Measurements from ENCODE around the gene LLGL2.

LLGL2 gene

GRCh38 chr17:75525806-75526554 lies 483 bp downstream of the LLGL2 start:
- DNase-seq = no peak

DNA sequence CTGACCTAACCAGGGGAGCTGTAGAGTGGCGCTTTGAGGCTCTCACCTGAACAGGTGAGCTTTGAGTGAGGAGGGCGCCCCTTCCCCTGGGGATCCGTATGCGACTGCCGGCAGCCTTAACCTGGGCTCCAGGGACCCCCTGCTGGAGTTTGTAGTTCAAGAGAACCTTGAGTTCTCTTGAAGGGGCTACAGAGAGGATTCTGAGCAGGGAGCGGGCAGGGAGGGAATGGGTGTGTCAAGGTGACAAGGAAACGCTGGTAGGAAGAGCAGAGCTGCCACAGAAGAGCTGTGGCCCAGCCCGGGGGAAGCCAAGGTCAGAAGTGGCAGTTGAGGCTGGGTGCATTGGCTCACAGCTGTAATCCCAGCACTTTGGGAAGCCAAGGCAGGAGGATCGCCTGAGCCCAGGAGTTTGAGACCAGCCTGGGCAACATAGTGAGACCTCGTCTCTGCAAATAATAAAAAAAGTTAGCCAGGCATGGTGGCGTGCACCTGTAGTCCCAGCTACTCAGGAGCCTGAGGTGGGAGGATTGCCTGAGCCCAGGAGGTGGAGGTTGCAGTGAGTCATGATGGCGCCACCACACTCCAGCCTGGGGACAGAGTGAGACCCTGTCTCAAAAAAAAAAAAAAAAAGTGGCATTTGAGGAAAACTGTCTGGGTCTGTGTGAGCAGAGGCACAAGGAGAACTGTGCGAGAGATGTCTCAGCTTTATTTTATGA lies 1.2 kb downstream of the LLGL2 start:
- no peak for DNase-seq

DNA sequence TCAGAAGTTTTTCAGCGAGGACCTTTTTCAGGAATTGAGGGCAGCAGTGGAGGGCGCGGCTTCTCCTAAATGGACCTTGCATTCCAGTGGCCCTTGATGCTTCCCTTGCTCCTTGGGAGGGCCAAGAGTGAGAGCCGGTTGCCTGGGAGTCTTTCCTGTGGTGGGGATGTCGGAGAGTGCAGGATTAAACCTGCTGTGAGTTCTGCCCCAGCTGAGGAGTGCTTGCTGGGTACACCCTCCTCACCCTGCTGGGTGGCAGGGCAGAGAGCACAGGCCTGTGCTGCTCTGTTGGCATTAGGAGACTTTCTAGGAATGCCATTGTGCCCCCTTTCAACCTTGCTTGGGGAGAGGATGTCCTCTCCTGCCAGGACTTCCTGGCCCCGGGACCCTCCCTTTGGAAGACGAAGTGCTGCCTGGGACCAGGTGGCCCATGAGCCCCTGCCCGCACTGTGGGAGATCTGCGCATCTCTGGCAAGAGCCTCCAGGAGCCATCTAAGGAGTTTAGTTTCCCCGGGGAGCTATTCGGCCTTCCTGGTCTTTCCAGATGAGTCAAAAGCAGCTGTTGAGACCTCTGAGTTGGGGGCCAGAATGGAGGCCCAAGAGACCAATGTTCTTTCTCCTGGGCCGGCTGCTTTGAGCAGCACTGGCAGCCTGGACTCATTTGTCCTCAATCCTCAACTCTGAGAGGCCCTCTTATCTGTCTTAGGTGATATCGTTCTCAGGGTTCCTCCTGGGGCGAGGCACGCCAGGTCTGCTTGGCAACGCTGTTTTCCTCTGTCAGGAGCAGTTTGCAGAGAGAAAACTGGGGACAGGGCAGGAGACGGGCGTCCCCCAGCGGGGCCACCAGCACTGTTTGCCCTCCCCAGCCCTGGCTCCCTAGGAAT lies 5.6 kb downstream of the LLGL2 start:
- no peak for DNase-seq

DNA sequence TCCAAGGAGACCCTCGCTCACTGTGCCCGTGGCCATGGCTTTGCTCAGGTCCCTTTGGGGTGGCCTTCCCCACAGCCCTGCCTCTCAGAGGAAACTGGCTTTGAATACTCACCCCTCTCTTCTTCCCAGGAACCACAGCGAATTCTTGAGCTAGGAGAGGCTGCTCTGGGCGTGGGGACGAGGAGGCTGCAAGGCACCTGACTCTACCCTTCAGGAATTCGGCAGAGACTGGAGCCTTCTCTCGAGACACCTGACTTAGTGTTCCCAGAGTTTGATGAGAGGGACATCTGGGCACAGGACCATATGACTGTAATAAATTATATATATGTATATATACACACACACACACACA lies 6.2 kb downstream of the LLGL2 start:
- DNase-seq = no peak

DNA sequence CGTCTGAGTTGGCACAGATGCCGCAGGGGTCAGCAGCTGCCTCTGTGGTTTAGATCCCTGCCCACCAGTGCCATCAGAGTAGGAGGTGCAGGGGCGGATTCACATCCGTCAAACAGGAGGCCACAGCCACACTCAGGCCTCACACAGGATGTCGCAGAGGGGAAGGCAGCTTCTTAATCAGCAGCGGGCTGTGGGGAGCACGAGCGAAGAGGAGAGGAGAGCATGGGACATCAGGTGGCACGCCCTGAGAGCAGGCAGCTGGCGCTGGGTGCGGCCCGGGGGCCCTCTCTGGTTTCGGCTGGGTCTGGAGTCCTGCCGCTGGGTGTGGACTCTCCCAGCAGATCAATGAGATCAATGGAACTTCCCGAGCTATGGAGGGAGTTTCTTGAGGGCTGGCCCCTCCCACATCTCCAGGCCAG lies 9.6 kb downstream of the LLGL2 start:
- DNase-seq = no peak

- DNase-seq = no peak
Observed at GRCh38 chr17:75535871-75536270, 10.4 kb downstream of the LLGL2 start.

GRCh38 chr17:75536366-75536765 lies 10.9 kb downstream of the LLGL2 start:
- no peak for DNase-seq

DNA sequence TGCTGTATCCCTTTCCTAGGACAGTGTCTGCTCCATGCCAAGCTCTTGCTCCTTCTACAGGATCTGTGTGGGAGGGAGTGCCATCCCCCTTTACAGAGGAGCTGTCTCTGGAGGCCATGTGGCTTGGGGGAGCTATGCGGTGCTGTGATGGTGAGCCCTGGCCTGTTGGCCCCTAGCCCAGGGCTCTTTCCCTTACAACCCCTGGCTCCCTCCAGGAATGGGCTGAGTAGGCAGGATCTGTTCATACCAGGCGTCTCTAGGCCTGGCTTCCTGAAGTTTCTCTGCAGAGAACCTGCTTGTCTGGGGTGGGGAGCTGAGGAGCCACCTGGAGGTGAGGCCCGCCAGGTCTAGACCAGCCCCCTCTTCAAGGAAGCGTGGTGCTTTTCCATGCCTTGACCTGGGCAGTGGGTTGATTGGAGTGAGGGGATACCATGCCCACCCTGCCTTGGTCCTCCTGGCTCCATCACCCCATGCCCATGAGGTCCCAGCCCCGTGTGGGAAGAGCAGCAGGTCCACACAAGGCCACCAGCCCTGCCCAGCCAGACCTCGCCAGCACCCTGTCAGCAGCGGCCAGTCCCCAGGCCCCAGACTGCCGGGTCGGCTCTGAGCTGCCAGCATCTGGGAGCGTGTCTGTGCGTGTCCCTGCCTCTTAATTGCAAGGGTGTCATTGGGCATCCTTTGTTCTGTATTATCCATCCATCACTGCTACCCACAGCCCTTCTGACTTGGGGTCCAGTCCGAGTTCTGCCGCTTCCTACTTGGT lies 14.7 kb downstream of the LLGL2 start:
- DNase-seq = no peak

- no peak for DNase-seq
Observed at GRCh38 chr17:75540923-75541503, 15.5 kb downstream of the LLGL2 start.

GRCh38 chr17:75542229-75542628 lies 16.7 kb downstream of the LLGL2 start:
- no peak for DNase-seq

DNA sequence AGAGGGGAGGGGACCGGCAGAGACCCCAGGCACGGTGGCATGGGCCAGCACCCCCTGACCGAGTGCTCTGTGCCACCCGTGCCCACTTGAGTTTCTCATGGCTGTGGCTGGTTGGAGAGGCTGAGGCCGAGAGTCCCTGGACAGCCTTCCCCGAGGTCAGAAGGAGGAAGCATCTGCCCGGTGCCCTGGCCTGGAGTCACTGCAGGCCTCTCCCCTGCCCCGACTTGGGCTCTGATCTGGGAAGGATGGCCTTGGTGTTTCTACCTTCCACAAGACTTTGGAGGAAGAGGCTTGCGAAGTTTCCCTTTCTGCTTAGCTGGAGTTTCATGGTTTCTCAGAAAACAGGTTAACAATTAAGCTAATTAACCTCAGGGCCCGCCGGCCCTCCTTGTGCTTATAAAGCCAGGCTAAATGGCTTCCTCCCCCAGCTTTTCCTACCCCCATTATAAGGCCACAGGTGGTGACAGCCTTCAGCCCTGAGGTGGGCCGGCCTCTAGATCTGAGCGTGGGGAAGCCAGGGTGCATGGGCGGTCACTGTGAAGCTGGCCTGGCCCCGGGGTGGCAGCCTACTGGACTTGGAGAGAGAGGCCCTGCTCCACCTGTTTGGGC lies 17.3 kb downstream of the LLGL2 start:
- no peak for DNase-seq

- no peak for DNase-seq
Observed at GRCh38 chr17:75544250-75544649, 18.8 kb downstream of the LLGL2 start.

DNA sequence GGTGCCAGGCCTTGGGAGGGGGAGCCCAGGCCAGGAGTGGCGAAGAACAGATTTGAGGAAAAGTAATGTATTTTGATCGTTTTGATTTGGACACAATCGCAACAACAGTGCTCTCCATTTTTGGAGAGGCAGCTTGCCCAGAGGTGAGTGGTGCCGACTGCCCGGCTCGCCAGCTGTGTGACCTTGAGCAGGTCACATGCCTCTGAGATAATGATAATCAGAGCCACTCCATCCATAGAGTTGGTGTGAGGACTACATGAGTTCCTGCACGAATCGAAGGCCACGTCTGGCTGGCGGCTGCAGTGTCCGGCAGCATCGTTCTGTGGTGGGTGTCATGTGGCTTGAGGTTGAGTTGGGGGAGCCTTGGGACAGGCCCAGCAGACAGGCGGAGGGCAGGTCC lies 20.7 kb downstream of the LLGL2 start:
- no peak for DNase-seq

GRCh38 chr17:75547091-75547490 lies 21.6 kb downstream of the LLGL2 start:
- no peak for DNase-seq

- no peak for DNase-seq
Observed at GRCh38 chr17:75548813-75549212, 23.3 kb downstream of the LLGL2 start.

DNA sequence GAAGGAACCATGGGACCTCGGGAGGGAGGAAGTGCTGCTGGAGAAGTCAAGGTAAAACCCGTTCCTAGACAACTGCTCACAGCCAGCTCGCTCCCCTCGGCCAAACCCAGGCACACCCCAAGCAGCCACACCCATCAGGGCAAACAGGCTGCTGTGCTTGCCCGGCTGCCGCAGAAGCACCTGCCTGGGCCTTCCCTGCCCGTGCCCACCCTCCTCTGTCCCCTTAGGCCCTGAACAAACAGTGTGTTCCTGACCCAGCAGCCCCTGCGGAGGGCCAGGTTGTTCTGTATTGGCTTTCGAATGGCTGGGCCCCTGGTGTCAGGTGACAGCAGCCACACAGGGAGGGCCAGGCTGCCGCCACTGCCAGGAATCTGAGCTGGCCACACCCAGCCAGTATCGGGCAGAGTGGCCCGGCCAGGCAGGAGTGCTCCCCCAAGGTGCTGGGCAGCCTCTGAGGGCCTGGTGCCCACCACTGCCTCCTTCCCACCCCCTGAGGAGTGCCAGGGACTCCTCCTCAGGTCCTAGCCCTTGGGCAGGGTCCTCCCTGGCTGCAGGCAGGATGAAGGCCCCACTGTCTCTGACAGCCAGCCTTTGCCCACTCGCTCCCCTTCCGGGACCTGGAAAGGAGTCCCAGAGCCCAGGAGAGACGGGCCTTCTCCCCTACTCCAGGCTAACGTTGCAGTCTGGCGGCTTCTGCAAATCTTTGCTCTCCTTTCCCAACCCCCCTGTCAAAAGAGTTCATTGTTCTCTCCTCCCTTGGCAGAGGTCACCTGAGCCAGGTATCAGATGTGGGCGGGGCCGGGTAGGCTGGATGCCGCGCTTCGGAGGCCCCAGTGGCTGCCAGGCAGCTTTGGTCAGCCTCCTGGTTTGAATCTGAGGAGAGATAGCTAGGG lies 24.0 kb downstream of the LLGL2 start:
- peak; percentile 87 for DNase-seq

DNA sequence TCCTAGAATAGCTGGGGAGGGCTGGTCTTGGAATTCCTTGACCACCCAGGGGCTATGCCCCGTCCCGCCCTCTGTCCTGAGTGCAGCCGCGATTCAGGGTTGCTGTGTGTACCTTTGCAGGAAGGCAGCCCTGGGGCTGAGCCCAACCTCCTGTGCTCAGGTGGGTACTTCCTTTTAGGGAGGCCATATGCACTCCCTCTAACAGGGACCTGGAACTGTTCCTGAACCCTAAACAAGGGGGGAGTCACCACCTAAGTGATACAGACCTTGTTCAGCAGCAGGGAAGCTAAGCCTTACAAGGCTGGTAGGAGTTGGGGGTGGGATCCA lies 24.6 kb downstream of the LLGL2 start:
- no peak for DNase-seq

GRCh38 chr17:75551266-75551665 lies 25.8 kb downstream of the LLGL2 start:
- DNase-seq = no peak

DNA sequence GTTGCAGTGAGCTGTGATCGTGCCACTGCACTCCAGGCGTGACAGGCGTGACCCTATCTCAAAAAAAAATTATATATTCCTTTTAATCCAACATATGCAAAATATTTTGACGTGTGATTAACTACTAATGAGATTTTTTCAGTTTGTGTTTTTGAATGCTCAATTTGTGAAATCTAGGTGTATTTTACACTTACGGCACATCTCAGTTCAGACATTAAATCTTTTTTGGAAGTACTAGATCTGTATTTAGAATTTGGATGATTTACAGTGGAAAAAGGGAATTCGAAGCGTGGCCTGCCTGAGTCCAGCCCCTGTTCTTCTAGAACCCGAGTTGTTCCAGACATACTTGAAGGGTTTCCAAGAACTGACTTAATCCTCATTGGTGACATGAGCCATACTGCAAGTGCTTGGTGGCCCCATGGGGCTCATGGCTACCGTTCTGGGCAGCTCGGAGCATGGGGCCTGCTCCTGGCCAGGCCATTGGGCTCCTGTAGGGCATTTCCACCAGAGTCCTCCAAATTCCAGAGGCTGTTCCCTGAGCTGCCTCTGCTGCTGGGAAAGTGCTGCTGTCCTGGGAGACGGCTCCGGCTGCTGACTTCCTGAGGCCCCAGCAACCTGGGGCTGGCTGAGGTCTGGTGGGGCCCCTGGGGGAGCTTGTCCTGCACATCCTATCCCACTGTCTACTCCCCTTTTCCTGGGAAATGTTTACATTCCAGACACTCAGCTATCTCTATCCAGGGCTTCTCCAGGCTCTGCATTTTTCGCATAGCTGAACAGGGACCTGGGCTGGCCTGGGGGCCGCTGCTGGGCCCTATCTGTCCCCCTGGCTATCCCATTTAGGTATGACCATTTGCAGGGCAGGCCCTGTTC lies 27.2 kb downstream of the LLGL2 start:
- DNase-seq = no peak
